Frontal cortex (tissue), 4 donors: Measurements from ENCODE around the gene KIR3DL3. TPM values are rescaled to one million over a fixed set of nuclear protein-coding genes. Genes with fewer than 3 reads are reported as not detected.
"Not testable (repeated sequence)": the region's sequence is repeated elsewhere in the genome, so short reads cannot be mapped to it uniquely, and the experiment has no call there.

Source experiments
- DNase-seq, 2 donors: peaks; one replicate each; pipeline ENCODE4 v3.0.0; 2012; ENCODE audit warnings: low spot score in 2 of 2
- FAIRE-seq: peaks from 2 replicates; lab custom pipeline; 2012; peaks lifted over from hg19 to GRCh38; lab: Jason Lieb, UNC
- total RNA-seq: library from RNA; depleted of rRNA; stranded (reverse); fragments of >200 nt; gene quantifications from one replicate; pipeline ENCODE4 v1.2.3, GENCODE V29; 2014
- donor health status: control.
- donor health status: control.
- donor health status: control.

KIR3DL3 gene
- total RNA-seq, 1 donor from 2014 or later, result not detected

- FAIRE-seq (no peak), DNase-seq (no peak)
Measured at GRCh38 chr19:54728167-54728566, 3.9 kb downstream of the KIR3DL3 start.

- FAIRE-seq (no peak), DNase-seq (no peak)
Measured at GRCh38 chr19:54729416-54730188, 5.4 kb downstream of the KIR3DL3 start.

- no peak for FAIRE-seq
- no peak for DNase-seq
Measured at GRCh38 chr19:54731191-54731590, 6.9 kb downstream of the KIR3DL3 start.

- not testable (repeated sequence) for FAIRE-seq
Measured at GRCh38 chr19:54738306-54738705, 14.1 kb downstream of the KIR3DL3 start, which contains the start of gene KIR2DL3. TSS of gene KIR2DL3 (plus strand) at chr19:54738513. CDS start at chr19:54738546, 33 bp downstream.

GRCh38 chr19:54738715-54739114 lies 14.5 kb downstream of the KIR3DL3 start:
- no peak for DNase-seq
- FAIRE-seq, result no peak

More at GRCh38 chr19:54738306-54738705, 14.1 kb downstream of the KIR3DL3 start, which contains the start of gene KIR2DL3:
- not testable (repeated sequence) for DNase-seq

GRCh38 chr19:54739587-54740497 lies 15.6 kb downstream of the KIR3DL3 start:
- DNase-seq (no peak), FAIRE-seq (no peak)

GRCh38 chr19:54741950-54742349 lies 17.7 kb downstream of the KIR3DL3 start:
- FAIRE-seq, DNase-seq: not testable (repeated sequence)

- DNase-seq, FAIRE-seq: not testable (repeated sequence)
Measured at GRCh38 chr19:54744080-54744479, 19.8 kb downstream of the KIR3DL3 start.

GRCh38 chr19:54747614-54748322 lies 23.5 kb downstream of the KIR3DL3 start:
- FAIRE-seq, DNase-seq: not testable (repeated sequence)

GRCh38 chr19:54750276-54750675 lies 26.0 kb downstream of the KIR3DL3 start:
- DNase-seq, FAIRE-seq: not testable (repeated sequence)

- FAIRE-seq, DNase-seq: not testable (repeated sequence)
Measured at GRCh38 chr19:54756204-54757110, 32.2 kb downstream of the KIR3DL3 start.

- FAIRE-seq, DNase-seq: not testable (repeated sequence)
Measured at GRCh38 chr19:54758577-54758976, 34.3 kb downstream of the KIR3DL3 start.

- DNase-seq, FAIRE-seq: not testable (repeated sequence)
Measured at GRCh38 chr19:54764219-54764618, 40.0 kb downstream of the KIR3DL3 start.

- not testable (repeated sequence) for FAIRE-seq, DNase-seq
Measured at GRCh38 chr19:54766464-54766863, 42.2 kb downstream of the KIR3DL3 start.

GRCh38 chr19:54769646-54770045 lies 45.4 kb downstream of the KIR3DL3 start, which contains the start of gene KIR2DL1:
TSS of gene KIR2DL1 (plus strand) at chr19:54769793. CDS start at chr19:54769851, 58 bp downstream.
- FAIRE-seq, DNase-seq: not testable (repeated sequence)

GRCh38 chr19:54770511-54770910 lies 46.3 kb downstream of the KIR3DL3 start:
- not testable (repeated sequence) for DNase-seq, FAIRE-seq

GRCh38 chr19:54771018-54771960 lies 47.0 kb downstream of the KIR3DL3 start:
- not testable (repeated sequence) for FAIRE-seq, DNase-seq
